Activated T-cell treated with anti-CD3 and anti-CD28 coated beads, Interleukin-2, amount 50 U/mL, for 1 hour (primary cell): ENCODE results near the gene PROB1.
A peak's percentile ranks its signal among the peaks of the same experiment; 100 is the strongest.
"Not testable (repeated sequence)": the region's sequence is repeated elsewhere in the genome, so short reads cannot be mapped to it uniquely, and the experiment has no call there.

Experiments
- DNase-seq: peaks from one replicate; pipeline ENCODE4 v3.0.0-alpha.2; 2020

The PROB1 gene

GRCh38 chr5:139394654-139395566 lies at the start of gene PROB1:
Gene PROB1, minus strand, starts transcription at chr5:139395104. Its CDS starts 23 bp downstream, at chr5:139395081.
- DNase-seq = no peak

GRCh38 chr5:139443831-139444453 lies 49.0 kb upstream of the PROB1 start:
- no peak for DNase-seq

- not testable (repeated sequence) for DNase-seq
Measured at GRCh38 chr5:139440416-139440815, 45.5 kb upstream of the PROB1 start.

GRCh38 chr5:139439013-139439903 lies 44.4 kb upstream of the PROB1 start, which contains the start of gene DNAJC18:
Gene DNAJC18, minus strand, starts transcription at chr5:139439525. Its CDS starts 80 bp downstream, at chr5:139439445.
- peak; percentile 91 for DNase-seq

GRCh38 chr5:139438707-139439012 lies 43.8 kb upstream of the PROB1 start:
- no peak for DNase-seq

- no peak for DNase-seq
Measured at GRCh38 chr5:139435676-139436075, 40.8 kb upstream of the PROB1 start.

GRCh38 chr5:139431706-139432105 lies 36.8 kb upstream of the PROB1 start:
- DNase-seq = no peak

- no peak for DNase-seq
Measured at GRCh38 chr5:139430015-139430414, 35.1 kb upstream of the PROB1 start.

GRCh38 chr5:139426203-139426885 lies 31.4 kb upstream of the PROB1 start:
- no peak for DNase-seq

- no peak for DNase-seq
Measured at GRCh38 chr5:139425497-139425896, 30.6 kb upstream of the PROB1 start.

GRCh38 chr5:139422307-139422893 lies 27.5 kb upstream of the PROB1 start:
- DNase-seq = no peak

- DNase-seq = no peak
Measured at GRCh38 chr5:139419226-139420192, 24.6 kb upstream of the PROB1 start.

GRCh38 chr5:139418793-139419192 lies 23.9 kb upstream of the PROB1 start:
- DNase-seq = no peak

GRCh38 chr5:139417214-139417613 lies 22.3 kb upstream of the PROB1 start:
- DNase-seq = no peak

- no peak for DNase-seq
Measured at GRCh38 chr5:139416651-139417050, 21.7 kb upstream of the PROB1 start.

- DNase-seq = no peak
Measured at GRCh38 chr5:139415869-139416268, 21.0 kb upstream of the PROB1 start.

GRCh38 chr5:139415221-139415861 lies 20.4 kb upstream of the PROB1 start:
- DNase-seq = no peak

GRCh38 chr5:139414581-139415130 lies 19.8 kb upstream of the PROB1 start:
- no peak for DNase-seq

GRCh38 chr5:139413963-139414362 lies 19.1 kb upstream of the PROB1 start:
- no peak for DNase-seq

GRCh38 chr5:139413153-139413552 lies 18.2 kb upstream of the PROB1 start:
- no peak for DNase-seq
